ENCODE measurements around the gene SFR1. TPM values are rescaled to one million over a fixed set of nuclear protein-coding genes. Genes with fewer than 3 reads are reported as not detected.

Gene SFR1, protein sequence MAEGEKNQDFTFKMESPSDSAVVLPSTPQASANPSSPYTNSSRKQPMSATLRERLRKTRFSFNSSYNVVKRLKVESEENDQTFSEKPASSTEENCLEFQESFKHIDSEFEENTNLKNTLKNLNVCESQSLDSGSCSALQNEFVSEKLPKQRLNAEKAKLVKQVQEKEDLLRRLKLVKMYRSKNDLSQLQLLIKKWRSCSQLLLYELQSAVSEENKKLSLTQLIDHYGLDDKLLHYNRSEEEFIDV
- total RNA-seq = 27.3 TPM

DNA sequence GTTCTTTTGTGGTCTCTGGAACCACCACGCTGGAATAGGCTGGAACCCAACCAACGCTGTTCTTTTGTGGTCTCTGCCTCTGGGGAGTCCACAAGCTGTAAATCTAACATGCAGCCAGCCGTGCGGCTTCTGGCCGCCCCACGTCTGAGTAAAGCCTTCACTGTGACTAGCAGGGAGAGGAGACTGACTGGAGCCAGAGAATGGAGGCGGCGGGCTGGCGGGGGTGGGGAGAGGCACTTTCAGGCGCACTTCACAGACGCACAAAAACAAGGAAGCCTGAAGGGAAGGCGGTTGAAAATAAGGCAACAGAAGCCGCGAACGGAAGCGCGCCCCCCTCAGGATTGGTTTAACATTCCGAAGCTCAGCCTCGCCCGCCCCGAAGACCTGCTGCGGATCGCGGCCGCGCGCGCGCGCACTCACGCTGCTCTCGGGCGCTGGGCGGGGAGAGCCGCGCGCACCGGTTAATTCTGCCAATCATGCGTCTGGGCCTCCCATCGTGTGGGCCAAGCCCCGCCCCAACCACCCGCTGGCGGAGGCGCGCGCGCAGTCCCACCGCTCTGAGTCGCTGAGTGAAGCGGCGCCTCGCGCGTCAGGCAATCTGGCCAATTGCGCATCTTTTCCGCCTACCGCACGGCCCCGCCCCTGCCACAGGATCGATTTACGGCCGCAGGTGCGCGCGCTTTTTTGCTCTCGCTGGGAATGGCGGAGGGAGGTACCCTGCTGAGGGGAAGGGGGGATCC, at the start of gene SFR1:
TSS of gene SFR1 (plus strand) at position 687 of the 740 bp plus-strand sequence. CDS start at position 700, 13 bp downstream.
- peak within 1 kb of the TSS; percentile 95 for H3K4me3 ChIP-seq (ENCODE audit: low read length)
- no peaks in the 10 kb centered on the region for H3K27me3 ChIP-seq (ENCODE audit: insufficient read depth, low read length)
- H3K9me3 ChIP-seq (ENCODE audit: low read depth, low read length) = no peaks in the 10 kb centered on the region
- peaks cover 18% of the 10 kb centered on the region for H3K4me1 ChIP-seq (ENCODE audit: insufficient read depth, low read length)

DNA sequence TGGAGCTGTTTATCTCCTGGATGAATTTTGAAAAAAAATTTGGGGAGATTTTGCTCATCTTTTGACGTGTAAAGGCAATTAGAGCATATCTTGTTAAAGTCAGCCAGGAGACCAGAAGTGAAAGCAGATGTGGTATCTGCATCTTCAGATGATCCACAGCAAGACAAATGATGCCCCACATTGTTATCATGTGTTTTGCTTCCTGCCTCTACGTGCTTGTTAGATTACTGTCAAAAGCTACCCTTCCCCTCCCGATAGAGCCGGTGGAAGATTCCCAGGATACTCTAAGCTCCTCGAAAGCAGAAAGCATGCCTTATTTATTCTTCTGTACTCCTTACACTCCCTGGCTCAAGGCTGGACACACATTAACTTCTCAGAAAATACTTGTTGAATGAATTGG, 49.2 kb upstream of the SFR1 start:
- H3K4me3 ChIP-seq (ENCODE audit: low read length) = no peak overlapping the region
- no peaks in the 10 kb centered on the region for H3K4me1 ChIP-seq (ENCODE audit: insufficient read depth, low read length)
- H3K9me3 ChIP-seq (ENCODE audit: low read depth, low read length) = no peaks in the 10 kb centered on the region
- no peaks in the 10 kb centered on the region for H3K27me3 ChIP-seq (ENCODE audit: insufficient read depth, low read length)

DNA sequence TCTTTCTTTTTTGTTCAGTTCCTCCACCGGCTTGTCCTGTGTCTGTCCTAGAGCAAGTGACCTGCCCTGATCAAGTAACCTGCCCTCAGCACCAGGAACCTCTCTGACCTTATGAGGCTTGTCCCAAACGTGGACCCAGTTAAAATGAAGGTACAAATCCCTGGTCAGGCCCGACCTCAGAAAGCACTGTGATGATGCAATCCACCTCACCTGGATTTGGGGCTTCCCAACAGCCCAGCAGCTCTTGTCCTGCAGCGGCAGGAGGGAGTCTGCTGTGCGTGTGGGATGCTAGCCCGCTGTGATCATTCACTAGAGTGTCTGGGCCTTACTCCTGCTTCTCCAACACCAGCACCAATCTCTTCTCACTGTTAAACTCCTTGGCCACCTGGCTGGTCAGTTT, 47.5 kb upstream of the SFR1 start:
- Histone ChIP-seq H3K4me1 (ENCODE audit: insufficient read depth, low read length) (no peaks in the 10 kb centered on the region), H3K4me3 (ENCODE audit: low read length) (no peak overlapping the region), H3K27me3 (ENCODE audit: insufficient read depth, low read length) (no peaks in the 10 kb centered on the region)

DNA sequence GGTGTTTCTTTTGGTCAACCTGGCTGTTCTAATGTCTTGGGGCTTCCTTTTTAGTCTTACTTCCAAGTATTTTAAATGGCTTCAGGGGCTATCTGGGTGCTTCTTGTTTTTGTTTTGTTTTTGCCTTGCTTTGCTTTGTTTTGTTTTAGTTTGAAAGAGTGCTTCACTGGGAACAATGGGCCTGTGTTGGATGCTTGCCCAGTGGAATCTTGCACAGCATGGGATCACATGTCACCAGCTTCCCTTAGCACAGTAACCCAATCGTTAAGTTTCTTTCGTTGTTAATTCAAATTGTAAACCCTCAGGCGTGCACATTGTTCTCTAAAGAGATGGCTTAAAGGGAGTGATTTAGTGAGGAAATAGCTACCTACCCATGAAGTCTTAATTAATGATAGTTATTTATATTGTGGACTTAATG, 45.2 kb upstream of the SFR1 start:
- H3K4me1 ChIP-seq (ENCODE audit: insufficient read depth, low read length) = no peaks in the 10 kb centered on the region
- H3K27me3 ChIP-seq (ENCODE audit: insufficient read depth, low read length) = no peaks in the 10 kb centered on the region
- no peaks in the 10 kb centered on the region for H3K9me3 ChIP-seq (ENCODE audit: low read depth, low read length)
- no peak overlapping the region for H3K4me3 ChIP-seq (ENCODE audit: low read length)

More for the DNA sequence above, 47.5 kb upstream of the SFR1 start:
- no peaks in the 10 kb centered on the region for H3K9me3 ChIP-seq (ENCODE audit: low read depth, low read length)

DNA sequence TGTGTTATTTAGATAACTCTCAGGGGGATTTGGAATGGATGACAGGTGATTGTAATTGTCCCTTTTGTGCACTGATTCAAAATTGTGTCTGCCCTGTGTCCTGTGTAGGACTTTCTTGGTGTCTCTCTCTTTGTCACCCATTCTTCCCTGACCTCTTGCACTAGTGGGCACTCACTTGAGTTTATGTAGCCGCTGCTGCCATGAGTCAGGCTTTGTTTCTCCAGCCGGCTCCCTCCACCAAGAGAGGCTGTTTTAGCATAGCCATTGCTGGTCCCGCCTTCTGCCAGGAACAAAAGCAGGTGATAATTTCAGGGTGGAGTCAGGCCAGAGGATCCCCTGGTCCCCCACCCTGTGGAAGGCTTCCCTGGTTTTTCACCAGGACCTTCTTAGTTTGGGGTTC, 44.7 kb upstream of the SFR1 start:
- Histone ChIP-seq H3K27me3 (ENCODE audit: insufficient read depth, low read length) (no peaks in the 10 kb centered on the region), H3K4me3 (ENCODE audit: low read length) (no peak overlapping the region), H3K4me1 (ENCODE audit: insufficient read depth, low read length) (no peaks in the 10 kb centered on the region), H3K9me3 (ENCODE audit: low read depth, low read length) (no peaks in the 10 kb centered on the region)

DNA sequence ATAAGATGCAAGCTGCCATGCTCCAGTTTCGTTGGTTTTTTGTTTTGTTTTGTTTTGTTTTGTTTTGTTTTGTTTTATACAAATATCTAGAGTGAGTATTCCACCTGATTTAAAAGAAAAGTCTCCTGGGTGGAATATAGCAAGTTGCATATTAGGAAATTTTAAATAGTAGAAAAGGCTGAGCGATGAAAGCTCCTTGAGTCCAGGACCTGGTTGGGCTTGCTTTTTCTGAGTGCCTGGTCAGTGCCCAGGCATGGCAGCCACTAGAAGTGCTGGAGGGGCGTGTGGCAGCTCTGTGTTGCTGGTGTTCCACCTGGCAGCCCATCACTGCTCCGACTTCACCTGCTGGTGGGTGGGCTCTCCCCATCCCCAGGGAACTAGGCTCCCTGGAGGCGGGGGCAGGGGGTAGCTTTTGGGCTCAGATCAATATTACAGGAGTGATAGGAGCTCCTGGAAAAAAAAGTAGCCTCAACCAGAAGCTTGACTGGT, 44.3 kb upstream of the SFR1 start:
- Histone ChIP-seq H3K9me3 (ENCODE audit: low read depth, low read length) (no peaks in the 10 kb centered on the region), H3K27me3 (ENCODE audit: insufficient read depth, low read length) (no peaks in the 10 kb centered on the region), H3K4me3 (ENCODE audit: low read length) (no peak overlapping the region), H3K4me1 (ENCODE audit: insufficient read depth, low read length) (no peaks in the 10 kb centered on the region)

DNA sequence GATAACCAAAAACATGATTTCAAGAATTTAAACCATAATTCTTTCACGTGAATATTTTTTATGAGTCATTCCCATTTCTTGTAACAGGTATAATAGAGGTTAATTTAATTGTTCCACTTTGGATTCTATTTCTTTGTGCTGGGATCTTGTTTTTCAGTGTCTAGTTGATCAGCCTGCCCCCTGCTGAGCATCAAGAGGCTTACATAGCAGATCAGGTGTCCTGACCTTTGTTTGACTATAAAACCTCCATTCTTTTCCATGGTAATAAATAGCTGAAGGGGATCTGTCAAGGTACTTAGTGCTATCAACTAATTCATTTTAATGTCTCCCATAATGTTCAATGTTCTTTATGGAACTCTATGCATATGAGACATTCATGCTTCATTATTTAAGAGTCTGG, 41.2 kb upstream of the SFR1 start:
- no peaks in the 10 kb centered on the region for H3K4me1 ChIP-seq (ENCODE audit: insufficient read depth, low read length)
- no peaks in the 10 kb centered on the region for H3K9me3 ChIP-seq (ENCODE audit: low read depth, low read length)
- no peak overlapping the region for H3K4me3 ChIP-seq (ENCODE audit: low read length)

DNA sequence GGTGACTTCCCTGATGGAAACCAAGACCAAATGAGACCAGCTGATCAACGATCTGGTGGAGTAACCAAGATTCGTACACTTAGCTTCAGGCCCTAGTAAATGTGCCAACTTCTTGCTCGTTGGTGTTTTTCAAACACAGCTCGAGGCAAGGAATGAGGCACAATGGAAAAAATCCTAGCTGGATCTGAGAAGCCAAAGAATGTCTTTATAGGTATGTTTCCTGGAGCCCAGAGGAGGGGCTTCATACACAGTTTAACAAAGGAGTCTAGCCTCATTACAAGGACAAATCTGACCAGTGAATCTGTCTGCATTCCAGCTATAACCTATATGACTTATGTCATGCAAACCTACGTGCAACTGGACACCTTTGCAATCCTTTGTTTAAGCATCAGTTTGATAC, 40.0 kb upstream of the SFR1 start:
- H3K4me1 ChIP-seq (ENCODE audit: insufficient read depth, low read length) = no peaks in the 10 kb centered on the region
- H3K9me3 ChIP-seq (ENCODE audit: low read depth, low read length) = no peaks in the 10 kb centered on the region
- no peaks in the 10 kb centered on the region for H3K27me3 ChIP-seq (ENCODE audit: insufficient read depth, low read length)
- H3K4me3 ChIP-seq (ENCODE audit: low read length) = no peak overlapping the region

More for the DNA sequence above, 41.2 kb upstream of the SFR1 start:
- H3K27me3 ChIP-seq (ENCODE audit: insufficient read depth, low read length) = no peaks in the 10 kb centered on the region

DNA sequence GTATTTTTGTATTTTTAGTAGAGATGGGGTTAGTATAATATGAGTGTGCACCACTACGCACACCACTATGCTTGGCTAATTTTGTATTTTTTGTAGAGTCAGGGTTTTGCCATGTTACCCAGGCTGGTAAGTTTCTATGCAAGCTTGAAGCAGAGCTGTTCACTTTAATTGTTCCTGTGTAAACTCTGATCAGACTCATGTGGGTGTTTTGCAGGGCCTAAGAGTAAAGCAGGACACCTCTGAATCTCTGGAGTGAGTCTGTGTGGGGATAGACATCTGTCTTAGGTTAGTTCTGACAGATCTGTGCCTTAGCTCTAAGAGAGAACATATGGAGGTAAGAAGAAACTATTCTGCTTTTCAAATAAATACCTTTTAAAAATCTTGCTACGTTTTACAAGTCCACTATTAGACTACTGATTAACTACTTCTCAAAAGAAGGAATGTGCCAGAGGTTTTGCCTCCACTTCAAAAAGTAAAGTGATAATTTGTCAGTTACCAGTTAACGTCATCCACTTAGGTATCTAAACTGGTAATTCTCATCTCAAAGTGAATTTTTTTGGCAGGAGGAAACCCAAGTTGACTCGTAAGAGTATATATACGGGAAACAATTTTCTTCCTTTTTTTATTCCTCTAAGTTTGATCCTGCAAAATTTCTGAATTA, 37.4 kb upstream of the SFR1 start:
- no peak overlapping the region for H3K4me3 ChIP-seq (ENCODE audit: low read length)
- no peaks in the 10 kb centered on the region for H3K27me3 ChIP-seq (ENCODE audit: insufficient read depth, low read length)
- H3K9me3 ChIP-seq (ENCODE audit: low read depth, low read length) = no peaks in the 10 kb centered on the region
- H3K4me1 ChIP-seq (ENCODE audit: insufficient read depth, low read length) = no peaks in the 10 kb centered on the region

DNA sequence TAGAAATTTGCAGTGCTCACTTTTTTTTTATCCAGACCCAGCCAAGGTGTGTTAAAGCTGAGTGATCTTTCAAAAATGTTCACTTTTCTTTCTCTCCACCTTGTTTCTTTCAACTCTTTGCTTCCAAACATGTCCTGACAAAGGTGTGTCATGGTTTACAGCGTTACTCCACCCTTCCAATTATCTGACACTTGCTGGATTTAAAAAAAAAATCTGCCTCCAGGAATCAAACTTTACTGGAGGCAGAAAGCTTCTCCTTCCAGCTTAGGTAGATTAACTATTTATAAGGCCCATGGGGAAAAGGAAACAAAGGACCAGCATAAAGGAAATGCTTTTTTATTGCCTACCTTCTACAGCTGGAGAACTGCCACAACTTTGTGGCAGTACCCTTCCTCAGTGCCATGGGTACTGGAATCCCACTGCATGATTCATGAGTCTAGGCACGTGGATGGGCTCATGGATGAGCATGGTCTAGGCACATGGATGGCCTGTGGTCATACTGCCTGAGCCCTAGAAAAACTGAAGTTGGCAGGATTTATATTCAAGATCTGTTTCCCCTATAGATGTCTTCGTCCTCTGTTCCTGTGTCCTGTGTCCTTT, 36.1 kb upstream of the SFR1 start, which contains the start of gene COL17A1:
TSS of gene COL17A1 (minus strand) at position 80 of the 600 bp plus-strand sequence. CDS start 5,207 bp downstream, outside the sequence.
- Histone ChIP-seq H3K9me3 (ENCODE audit: low read depth, low read length) (no peaks in the 10 kb centered on the region), H3K27me3 (ENCODE audit: insufficient read depth, low read length) (no peaks in the 10 kb centered on the region), H3K4me3 (ENCODE audit: low read length) (no peak within 1 kb of the TSS), H3K4me1 (ENCODE audit: insufficient read depth, low read length) (no peaks in the 10 kb centered on the region)

DNA sequence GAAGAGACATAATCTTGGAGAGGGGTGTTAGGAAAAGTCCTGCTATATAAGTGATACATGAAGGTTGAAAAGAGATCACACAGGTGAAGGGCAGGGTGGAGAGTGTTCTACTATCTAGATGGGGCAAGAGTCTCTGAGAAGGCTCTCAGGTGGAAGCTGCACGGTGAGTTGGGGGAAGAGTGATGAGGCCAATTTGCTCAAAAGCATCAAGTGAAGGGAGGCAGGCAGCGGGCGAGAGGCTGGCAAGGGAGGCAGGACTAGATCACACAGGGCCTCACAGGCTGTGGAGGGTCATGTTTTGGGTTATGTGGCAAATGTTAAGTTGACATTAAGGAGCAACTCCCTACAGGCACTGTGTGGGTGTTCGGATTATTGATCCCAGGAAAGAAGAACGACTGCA, 33.7 kb upstream of the SFR1 start:
- Histone ChIP-seq H3K27me3 (ENCODE audit: insufficient read depth, low read length) (no peaks in the 10 kb centered on the region), H3K4me3 (ENCODE audit: low read length) (no peak overlapping the region)

DNA sequence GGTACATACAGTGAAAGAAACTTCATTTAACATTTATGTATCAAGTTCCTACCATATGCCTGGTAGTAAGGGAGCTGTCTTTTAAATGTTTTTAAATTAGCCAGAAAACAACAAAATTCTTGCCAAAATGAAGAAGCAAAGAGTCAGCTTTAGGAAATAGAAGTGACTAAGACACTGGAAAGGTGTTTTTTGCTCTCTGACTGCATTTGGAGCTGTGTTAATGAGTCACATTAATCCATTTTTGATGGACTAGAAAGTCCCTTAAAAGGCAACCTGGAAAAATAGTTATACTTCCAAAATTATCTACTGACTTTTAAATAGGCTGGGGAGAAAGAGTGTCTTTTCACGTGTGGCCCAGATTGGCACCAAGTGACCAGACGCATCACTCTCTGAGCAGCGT, 32.4 kb upstream of the SFR1 start:
- Histone ChIP-seq H3K9me3 (ENCODE audit: low read depth, low read length) (no peaks in the 10 kb centered on the region), H3K27me3 (ENCODE audit: insufficient read depth, low read length) (no peaks in the 10 kb centered on the region), H3K4me3 (ENCODE audit: low read length) (no peak overlapping the region), H3K4me1 (ENCODE audit: insufficient read depth, low read length) (no peaks in the 10 kb centered on the region)

More for the DNA sequence above, 33.7 kb upstream of the SFR1 start:
- Histone ChIP-seq H3K9me3 (ENCODE audit: low read depth, low read length) (no peaks in the 10 kb centered on the region), H3K4me1 (ENCODE audit: insufficient read depth, low read length) (no peaks in the 10 kb centered on the region)

DNA sequence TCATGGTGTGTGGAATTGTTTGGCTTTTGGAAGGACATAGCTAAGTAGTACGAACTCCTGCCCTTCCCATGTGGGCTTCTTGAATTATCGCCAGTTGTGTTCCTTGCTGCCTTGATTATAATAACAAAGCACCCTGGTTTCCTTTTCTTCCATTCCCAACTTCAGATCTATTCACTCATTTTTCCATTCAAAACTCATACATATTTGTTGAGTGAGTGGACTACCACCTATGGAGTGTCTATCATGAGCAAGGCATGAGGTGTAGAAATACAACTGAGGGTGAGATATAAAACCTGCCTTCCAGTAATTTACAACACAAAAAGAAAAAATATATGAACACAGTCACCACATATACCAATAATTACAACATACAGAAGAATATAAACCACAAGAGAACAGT, 31.4 kb upstream of the SFR1 start:
- no peaks in the 10 kb centered on the region for H3K9me3 ChIP-seq (ENCODE audit: low read depth, low read length)
- no peak overlapping the region for H3K4me3 ChIP-seq (ENCODE audit: low read length)
- no peaks in the 10 kb centered on the region for H3K27me3 ChIP-seq (ENCODE audit: insufficient read depth, low read length)
- H3K4me1 ChIP-seq (ENCODE audit: insufficient read depth, low read length) = no peaks in the 10 kb centered on the region

DNA sequence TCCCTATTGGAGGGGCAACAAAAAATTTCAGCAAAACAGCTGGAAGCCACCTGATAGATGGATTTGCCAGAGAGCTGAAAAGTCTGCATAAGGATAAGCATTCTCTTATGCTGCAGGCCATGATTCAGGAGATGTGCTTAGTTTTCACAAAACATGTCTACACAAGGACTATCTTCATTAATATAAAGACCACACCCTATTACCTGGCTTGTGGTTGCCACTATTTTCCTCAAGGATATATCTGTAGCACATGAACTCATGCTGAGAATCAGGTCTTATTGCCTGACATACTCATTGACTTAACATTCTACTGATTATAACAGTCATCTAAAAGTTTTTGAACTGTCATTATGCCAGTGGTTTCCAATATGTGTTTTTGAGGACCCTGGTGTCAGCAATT, 29.2 kb upstream of the SFR1 start:
- Histone ChIP-seq H3K4me3 (ENCODE audit: low read length) (no peak overlapping the region), H3K27me3 (ENCODE audit: insufficient read depth, low read length) (no peaks in the 10 kb centered on the region), H3K4me1 (ENCODE audit: insufficient read depth, low read length) (no peaks in the 10 kb centered on the region), H3K9me3 (ENCODE audit: low read depth, low read length) (no peaks in the 10 kb centered on the region)

DNA sequence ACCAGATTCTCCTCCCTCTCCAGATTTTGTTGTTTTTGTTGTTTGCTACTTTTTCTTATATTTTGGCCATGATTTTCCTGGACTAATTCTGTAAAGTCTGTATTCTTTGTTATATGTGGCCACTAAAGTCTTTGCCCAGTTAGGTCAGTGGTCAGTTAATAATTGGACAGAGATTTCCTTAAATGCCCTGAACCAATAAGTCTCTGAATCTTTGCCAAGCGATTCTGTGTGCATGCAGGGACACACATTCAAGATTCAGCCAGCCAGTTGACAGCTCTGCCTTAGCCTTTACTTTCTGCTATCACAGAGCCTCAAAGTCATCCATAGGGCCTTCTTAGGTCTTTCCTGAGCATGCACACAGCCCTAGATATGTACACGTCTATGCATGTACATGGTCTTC, 25.3 kb upstream of the SFR1 start:
- H3K27me3 ChIP-seq (ENCODE audit: insufficient read depth, low read length) = no peaks in the 10 kb centered on the region
- H3K9me3 ChIP-seq (ENCODE audit: low read depth, low read length) = no peaks in the 10 kb centered on the region
- H3K4me1 ChIP-seq (ENCODE audit: insufficient read depth, low read length) = no peaks in the 10 kb centered on the region
- H3K4me3 ChIP-seq (ENCODE audit: low read length) = no peak overlapping the region
